Neural cell (in vitro differentiated cells): ENCODE measurements around the gene CUEDC1. TPM values are rescaled to one million over a fixed set of nuclear protein-coding genes. Genes with fewer than 3 reads are reported as not detected.

Source experiments
- H2AFZ ChIP-seq: fragments of 200-600, 300-800 bp; sonication (generic), shearing (Covaris generic); 2 replicates; pipeline ENCODE4 v1.6.0; 2014; ENCODE audit warnings: low read depth, mild to moderate bottlenecking, antibody characterized with exemption, low read length, moderate library complexity
- H3F3A ChIP-seq: fragments of 200-600 bp; shearing (Covaris generic); 2 replicates; pipeline ENCODE4 v1.6.1; 2016; ENCODE audit warnings: mild to moderate bottlenecking, moderate library complexity, mixed read lengths, antibody characterized with exemption, low read length; ENCODE audit not compliant: insufficient read depth, poor library complexity, severe bottlenecking
- H3K27ac ChIP-seq: fragments of 200-600, 300-800 bp; sonication (generic), shearing (Covaris generic); 2 replicates; pipeline ENCODE4 v1.5.1; 2014; ENCODE audit warnings: mild to moderate bottlenecking, low read length, moderate library complexity
- H3K27me3 ChIP-seq: fragments of 300-800, 200-600 bp; sonication (generic), shearing (Covaris generic); 2 replicates; pipeline ENCODE4 v1.6.0; 2014; ENCODE audit warnings: mild to moderate bottlenecking, low read depth, low read length, moderate library complexity; ENCODE audit not compliant: insufficient read depth
- H3K36me3 ChIP-seq: fragments of 300-800, 200-600 bp; sonication (generic), shearing (Covaris generic); 2 replicates; pipeline ENCODE4 v1.5.1; 2014; ENCODE audit warnings: mild to moderate bottlenecking, antibody characterized with exemption, low read length, moderate library complexity; ENCODE audit not compliant: insufficient read depth
- H3K4me2 ChIP-seq: fragments of 300-800, 200-600 bp; sonication (generic), shearing (Covaris generic); 2 replicates; pipeline ENCODE4 v1.6.0; 2014; ENCODE audit warnings: mild to moderate bottlenecking, low read length
- H3K4me3 ChIP-seq: fragments of 300-800, 200-600 bp; sonication (generic), shearing (Covaris generic); 2 replicates; pipeline ENCODE4 v1.5.1; 2014; ENCODE audit warnings: mild to moderate bottlenecking, low read length, moderate library complexity
- H3K79me2 ChIP-seq: fragments of 200-600 bp; shearing (Covaris generic); replicated peaks from 2 replicates; pipeline ENCODE4 v1.6.0; 2014; ENCODE audit warnings: mild to moderate bottlenecking, low read length, moderate library complexity; ENCODE audit not compliant: insufficient read depth
- H3K9ac ChIP-seq: fragments of 300-800, 200-600 bp; sonication (generic), shearing (Covaris generic); 2 replicates; pipeline ENCODE4 v1.6.1; 2016; ENCODE audit warnings: mild to moderate bottlenecking, low read length, mixed read lengths
- H3K9me2 ChIP-seq: fragments of 200-600 bp; shearing (Covaris generic); 2 replicates; pipeline ENCODE4 v1.6.1; 2016; ENCODE audit warnings: mild to moderate bottlenecking, low read length, mixed read lengths; ENCODE audit not compliant: insufficient read depth
- H3K9me3 ChIP-seq: fragments of 200-600, 300-800 bp; sonication (generic), shearing (Covaris generic); 2 replicates; pipeline ENCODE4 v1.6.1; 2016; ENCODE audit warnings: mild to moderate bottlenecking, mixed run types, low read length, moderate library complexity, mixed read lengths
- H4K20me1 ChIP-seq: fragments of 200-600 bp; shearing (Covaris generic); 2 replicates; pipeline ENCODE4 v1.6.1; 2016; ENCODE audit warnings: mild to moderate bottlenecking, mixed run types; ENCODE audit not compliant: insufficient read depth
- EP300 ChIP-seq: fragments of 450-650 bp; conservative IDR thresholded peaks from 2 replicates; pipeline ENCODE4 v1.6.1; 2014; ENCODE audit warnings: antibody characterized with exemption, mild to moderate bottlenecking, moderate library complexity; ENCODE audit not compliant: poor library complexity, severe bottlenecking
- EZH2 ChIP-seq: fragments of 200-600, 300-800 bp; shearing (Covaris generic), sonication (generic); IDR thresholded peaks from 2 replicates; pipeline ENCODE4 v1.6.1; 2014; ENCODE audit warnings: antibody characterized with exemption, low read length, borderline replicate concordance, mild to moderate bottlenecking; ENCODE audit not compliant: insufficient read depth, poor library complexity, severe bottlenecking
- MXI1 ChIP-seq: fragments of 450-650 bp; conservative IDR thresholded peaks from 2 replicates; pipeline ENCODE4 v1.6.1; 2014; ENCODE audit warnings: antibody characterized with exemption, mild to moderate bottlenecking; ENCODE audit not compliant: poor library complexity, severe bottlenecking
- POLR2AphosphoS5 ChIP-seq: IDR thresholded peaks from 2 replicates; pipeline ENCODE4 v1.6.1; 2012
- RAD21 ChIP-seq: fragments of 450-650 bp; conservative IDR thresholded peaks from 2 replicates; pipeline ENCODE4 v1.6.1; 2014; ENCODE audit warnings: antibody characterized with exemption, mild to moderate bottlenecking, moderate library complexity
- REST ChIP-seq: IDR thresholded peaks from 2 replicates; pipeline ENCODE4 v1.6.1; 2012; ENCODE audit warnings: borderline replicate concordance
- SMC3 ChIP-seq: fragments of 450-650 bp; conservative IDR thresholded peaks from 2 replicates; pipeline ENCODE4 v1.6.1; 2014; ENCODE audit warnings: antibody characterized with exemption, mild to moderate bottlenecking, moderate library complexity; ENCODE audit not compliant: poor library complexity
- TAF1 ChIP-seq: IDR thresholded peaks from 2 replicates; pipeline ENCODE4 v1.6.1; 2012; ENCODE audit warnings: low read depth
- polyA plus RNA-seq: library from polyadenylated mRNA; depleted of rRNA; stranded (reverse); fragments of >200 nt; gene quantifications from 2 replicates; pipeline ENCODE4 v1.2.3, GENCODE V29; 2014
- TF ChIP-seq, protein P1 (sequence below): fragments of 450-650 bp; IDR thresholded peaks from 2 replicates; pipeline ENCODE4 v1.5.1; 2014; ENCODE audit warnings: antibody characterized with exemption, mild to moderate bottlenecking, moderate library complexity; ENCODE audit not compliant: poor library complexity, severe bottlenecking

The CUEDC1 gene
- polyA plus RNA-seq, 1 donor from 2014 or later = 27.0 TPM

- Histone ChIP-seq H3K36me3 (no peaks in the 10 kb centered on the region), H3F3A (no peaks in the 10 kb centered on the region), H3K9me2 (no peaks in the 10 kb centered on the region), H3K9me3 (no peaks in the 10 kb centered on the region), H4K20me1 (no peaks in the 10 kb centered on the region), H3K27ac (no peak overlapping the region), H3K9ac (no peak overlapping the region), H3K4me3 (no peak overlapping the region), H3K4me2 (no peak overlapping the region), H2AFZ (no peak overlapping the region), H3K79me2 (peaks cover 22% of the 10 kb centered on the region), H3K27me3 (no peaks in the 10 kb centered on the region)
- TF ChIP-seq REST (no peak), MXI1 (no peak), EZH2 (no peak), SMC3 (no peak), RAD21 (no peak), TAF1 (no peak), EP300 (no peak), POLR2AphosphoS5 (no peak)
- TF ChIP-seq, protein P1, sequence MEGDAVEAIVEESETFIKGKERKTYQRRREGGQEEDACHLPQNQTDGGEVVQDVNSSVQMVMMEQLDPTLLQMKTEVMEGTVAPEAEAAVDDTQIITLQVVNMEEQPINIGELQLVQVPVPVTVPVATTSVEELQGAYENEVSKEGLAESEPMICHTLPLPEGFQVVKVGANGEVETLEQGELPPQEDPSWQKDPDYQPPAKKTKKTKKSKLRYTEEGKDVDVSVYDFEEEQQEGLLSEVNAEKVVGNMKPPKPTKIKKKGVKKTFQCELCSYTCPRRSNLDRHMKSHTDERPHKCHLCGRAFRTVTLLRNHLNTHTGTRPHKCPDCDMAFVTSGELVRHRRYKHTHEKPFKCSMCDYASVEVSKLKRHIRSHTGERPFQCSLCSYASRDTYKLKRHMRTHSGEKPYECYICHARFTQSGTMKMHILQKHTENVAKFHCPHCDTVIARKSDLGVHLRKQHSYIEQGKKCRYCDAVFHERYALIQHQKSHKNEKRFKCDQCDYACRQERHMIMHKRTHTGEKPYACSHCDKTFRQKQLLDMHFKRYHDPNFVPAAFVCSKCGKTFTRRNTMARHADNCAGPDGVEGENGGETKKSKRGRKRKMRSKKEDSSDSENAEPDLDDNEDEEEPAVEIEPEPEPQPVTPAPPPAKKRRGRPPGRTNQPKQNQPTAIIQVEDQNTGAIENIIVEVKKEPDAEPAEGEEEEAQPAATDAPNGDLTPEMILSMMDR = no peak
Observed at GRCh38 chr17:57957886-57958285, 2.7 kb upstream of the CUEDC1 start.

DNA sequence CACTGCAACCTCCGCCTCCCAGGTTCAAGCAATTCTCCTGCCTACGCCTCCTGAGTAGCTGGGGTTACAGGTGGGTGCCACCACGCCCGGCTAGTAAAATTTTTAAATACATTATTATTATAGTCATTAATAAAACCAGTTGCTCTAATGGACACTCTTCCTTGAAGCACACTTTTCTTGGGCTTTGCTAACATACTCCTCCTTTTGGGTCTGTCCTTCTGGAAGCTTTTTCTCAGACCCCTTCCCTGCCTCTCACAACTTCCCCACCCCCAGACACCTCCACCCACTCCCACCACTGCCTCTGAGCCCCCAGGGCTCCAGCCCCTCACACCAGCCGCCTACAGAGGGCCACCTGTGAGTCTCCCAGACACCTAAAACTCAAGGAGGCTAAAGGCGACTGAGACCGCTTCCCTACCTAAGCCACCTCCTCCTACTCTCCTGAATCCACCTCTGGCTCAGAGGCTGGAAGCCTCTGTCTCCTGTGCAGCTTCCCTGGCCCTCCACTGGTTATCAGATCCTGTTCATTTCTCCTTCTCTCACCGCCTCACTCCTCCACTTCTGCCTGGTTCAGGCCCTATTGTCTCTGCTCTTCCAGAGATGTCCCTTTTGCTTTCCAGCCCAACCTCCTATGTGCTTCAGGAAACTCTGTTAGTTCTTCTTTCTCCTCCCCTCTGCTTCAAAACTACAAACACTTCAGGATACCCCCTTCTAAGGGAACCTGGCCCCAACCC lies 2.1 kb upstream of the CUEDC1 start:
- no peaks in the 10 kb centered on the region for H4K20me1 ChIP-seq
- H3K4me2 ChIP-seq = no peak overlapping the region
- no peak overlapping the region for H2AFZ ChIP-seq
- H3K36me3 ChIP-seq = no peaks in the 10 kb centered on the region
- peaks cover 27% of the 10 kb centered on the region for H3K79me2 ChIP-seq
- no peak overlapping the region for H3K27ac ChIP-seq
- H3K9me2 ChIP-seq = no peaks in the 10 kb centered on the region
- no peak overlapping the region for H3K9ac ChIP-seq
- H3K4me3 ChIP-seq = no peak overlapping the region
- TF ChIP-seq EZH2 = no peak
- no peak for TF ChIP-seq POLR2AphosphoS5
- TF ChIP-seq REST = no peak
- TF ChIP-seq RAD21 = no peak
- TF ChIP-seq, protein P1 = no peak
- no peak for TF ChIP-seq SMC3
- no peak for TF ChIP-seq MXI1
- TF ChIP-seq TAF1 = no peak
- no peak for TF ChIP-seq EP300
- no peaks in the 10 kb centered on the region for H3K9me3 ChIP-seq
- H3K27me3 ChIP-seq = no peaks in the 10 kb centered on the region
- H3F3A ChIP-seq = no peaks in the 10 kb centered on the region
